OCI-LY3 (cell line): ENCODE results near the gene ZKSCAN4.

Source experiments
- EZH2phosphoT487 ChIP-seq: fragments of 200-600 bp; shearing (Covaris generic); IDR thresholded peaks from 2 replicates; pipeline ENCODE4 v1.6.1; 2018; ENCODE audit warnings: antibody characterized with exemption, mixed run types, low read depth
- TF ChIP-seq, protein P1 (sequence below): fragments of 200-600, 300-600 bp; sonication (generic); IDR thresholded peaks from 2 replicates; pipeline ENCODE4 v1.5.1; 2014; ENCODE audit warnings: antibody characterized with exemption, low read length, low read depth

DNA sequence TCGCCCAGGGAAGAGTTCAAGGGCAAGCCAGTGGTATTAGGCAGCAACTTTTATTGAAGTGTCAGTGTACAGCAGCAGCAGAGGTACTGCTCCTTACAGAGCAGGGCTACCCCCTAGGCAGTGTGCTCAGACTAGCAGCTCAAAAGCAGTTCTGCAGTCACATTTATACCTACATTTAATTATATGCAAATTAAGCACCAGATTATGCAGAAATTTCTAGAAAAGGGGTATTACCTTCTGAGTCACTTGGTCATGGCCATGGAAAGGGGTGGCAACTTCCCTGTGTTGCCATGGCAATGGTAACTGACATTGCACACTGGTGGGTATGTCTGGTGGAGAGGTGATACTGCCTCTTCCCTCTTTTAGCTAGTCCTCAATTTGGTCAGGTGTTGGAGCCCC lies 2.1 kb upstream of the ZKSCAN4 start:
- TF ChIP-seq, protein P1, sequence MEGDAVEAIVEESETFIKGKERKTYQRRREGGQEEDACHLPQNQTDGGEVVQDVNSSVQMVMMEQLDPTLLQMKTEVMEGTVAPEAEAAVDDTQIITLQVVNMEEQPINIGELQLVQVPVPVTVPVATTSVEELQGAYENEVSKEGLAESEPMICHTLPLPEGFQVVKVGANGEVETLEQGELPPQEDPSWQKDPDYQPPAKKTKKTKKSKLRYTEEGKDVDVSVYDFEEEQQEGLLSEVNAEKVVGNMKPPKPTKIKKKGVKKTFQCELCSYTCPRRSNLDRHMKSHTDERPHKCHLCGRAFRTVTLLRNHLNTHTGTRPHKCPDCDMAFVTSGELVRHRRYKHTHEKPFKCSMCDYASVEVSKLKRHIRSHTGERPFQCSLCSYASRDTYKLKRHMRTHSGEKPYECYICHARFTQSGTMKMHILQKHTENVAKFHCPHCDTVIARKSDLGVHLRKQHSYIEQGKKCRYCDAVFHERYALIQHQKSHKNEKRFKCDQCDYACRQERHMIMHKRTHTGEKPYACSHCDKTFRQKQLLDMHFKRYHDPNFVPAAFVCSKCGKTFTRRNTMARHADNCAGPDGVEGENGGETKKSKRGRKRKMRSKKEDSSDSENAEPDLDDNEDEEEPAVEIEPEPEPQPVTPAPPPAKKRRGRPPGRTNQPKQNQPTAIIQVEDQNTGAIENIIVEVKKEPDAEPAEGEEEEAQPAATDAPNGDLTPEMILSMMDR = no peak
- TF ChIP-seq EZH2phosphoT487 = no peak
